Thoracic aorta (tissue), 2 donors: Measurements from ENCODE around the gene HMCN2. TPM values are rescaled to one million over a fixed set of nuclear protein-coding genes. Genes with fewer than 3 reads are reported as not detected.
"Not testable (repeated sequence)": the region's sequence is repeated elsewhere in the genome, so short reads cannot be mapped to it uniquely, and the experiment has no call there.

Source experiments
- ATAC-seq: fragments of 150-250 bp; one replicate; pipeline ENCODE4 v1.8.0; 2017; ENCODE audit warnings: low read depth; ENCODE audit not compliant: insufficient number of reproducible peaks, low FRiP score
- DNase-seq: peaks from one replicate; pipeline ENCODE4 v3.0.0-alpha.2; 2020; ENCODE audit warnings: low spot score
- H3K27ac ChIP-seq, 2 donors: fragments of 200-600 bp; sonication (generic); 1 replicate in 1 of 2; 2 replicates in 1 of 2; pipeline ENCODE4 v1.5.1; 2016; ENCODE audit warnings: mild to moderate bottlenecking in 2 of 2, moderate library complexity in 2 of 2
- H3K27me3 ChIP-seq: fragments of 200-600 bp; sonication (generic); replicated peaks from 2 replicates; pipeline ENCODE4 v1.6.0; 2016; ENCODE audit warnings: mild to moderate bottlenecking; ENCODE audit not compliant: insufficient read depth
- H3K36me3 ChIP-seq: fragments of 200-600 bp; sonication (generic); one replicate; pipeline ENCODE4 v1.5.1; 2016
- H3K4me1 ChIP-seq, 2 donors: fragments of 200-600 bp; sonication (generic); 1 replicate in 1 of 2; 2 replicates in 1 of 2; pipeline versions ENCODE4 v1.5.1 to v1.6.0; 2016; ENCODE audit warnings: low read depth in 2 of 2, mild to moderate bottlenecking in 1 of 2; ENCODE audit not compliant: control insufficient read depth in 1 of 2
- H3K4me3 ChIP-seq: fragments of 200-600 bp; sonication (generic); 2 replicates; pipeline ENCODE4 v1.5.1; 2016; ENCODE audit warnings: mild to moderate bottlenecking
- H3K9me3 ChIP-seq: fragments of 200-600 bp; sonication (generic); 2 replicates; pipeline ENCODE4 v1.5.1; 2016
- CTCF ChIP-seq: fragments of 200-600 bp; sonication (generic); IDR thresholded peaks from one replicate; pipeline ENCODE4 v1.5.1; 2019; ENCODE audit warnings: antibody characterized with exemption
- total RNA-seq, 2 donors: library from RNA; depleted of rRNA; stranded (reverse); fragments of >200 nt; gene quantifications; one replicate each; pipeline versions ENCODE4 v1.1.0 to v1.2.3, GENCODE V29; 2016

The HMCN2 gene
- total RNA-seq, 2 donors from 2014 or later: 2.4 to 6.3 TPM

- ATAC-seq (no peak), DNase-seq (no peak)
- no peak overlapping the region for H3K27ac ChIP-seq
Observed at GRCh38 chr9:130337318-130337717, 71.8 kb downstream of the HMCN2 start.

GRCh38 chr9:130337784-130338380 is 72.3 kb downstream of the HMCN2 start:
- H3K27ac ChIP-seq: no peak overlapping the region
- H3K27me3 ChIP-seq: no peaks in the 10 kb centered on the region
- ATAC-seq (no peak), DNase-seq (no peak)
- H3K36me3 ChIP-seq: no peaks in the 10 kb centered on the region
- no peak for TF ChIP-seq CTCF
- H3K4me1 ChIP-seq: no peaks in the 10 kb centered on the region
- no peak overlapping the region for H3K4me3 ChIP-seq
- no peaks in the 10 kb centered on the region for H3K9me3 ChIP-seq

More at GRCh38 chr9:130337318-130337717, 71.8 kb downstream of the HMCN2 start:
- Histone ChIP-seq H3K36me3 (no peaks in the 10 kb centered on the region), H3K4me3 (no peak overlapping the region), H3K4me1 (no peaks in the 10 kb centered on the region), H3K27me3 (no peaks in the 10 kb centered on the region), H3K9me3 (no peaks in the 10 kb centered on the region)
- no peak for TF ChIP-seq CTCF

- H3K9me3 ChIP-seq, H3K27ac ChIP-seq, DNase-seq, H3K4me1 ChIP-seq, ATAC-seq, H3K4me3 ChIP-seq, H3K27me3 ChIP-seq, H3K36me3 ChIP-seq: not testable (repeated sequence)
Observed at GRCh38 chr9:130338891-130339290, 73.3 kb downstream of the HMCN2 start.

- Histone ChIP-seq H3K4me3 (no peak overlapping the region), H3K27ac (no peak overlapping the region), H3K27me3 (no peaks in the 10 kb centered on the region), H3K4me1 (no peaks in the 10 kb centered on the region), H3K36me3 (no peaks in the 10 kb centered on the region), H3K9me3 (no peaks in the 10 kb centered on the region)
- ATAC-seq: no peak
- DNase-seq: no peak
- no peak for TF ChIP-seq CTCF
Observed at GRCh38 chr9:130339306-130339705, 73.7 kb downstream of the HMCN2 start.

GRCh38 chr9:130340011-130340410 is 74.5 kb downstream of the HMCN2 start:
- H3K27ac ChIP-seq: no peak overlapping the region

GRCh38 chr9:130340557-130340956 is 75.0 kb downstream of the HMCN2 start:
- not testable (repeated sequence) for H3K4me3 ChIP-seq, DNase-seq, H3K27ac ChIP-seq, H3K36me3 ChIP-seq, ATAC-seq, H3K27me3 ChIP-seq, H3K9me3 ChIP-seq, H3K4me1 ChIP-seq

More at GRCh38 chr9:130340011-130340410, 74.5 kb downstream of the HMCN2 start:
- no peak overlapping the region for H3K4me3 ChIP-seq
- H3K4me1 ChIP-seq: no peaks in the 10 kb centered on the region
- H3K9me3 ChIP-seq: no peaks in the 10 kb centered on the region
- DNase-seq: no peak
- no peak for TF ChIP-seq CTCF
- no peaks in the 10 kb centered on the region for H3K27me3 ChIP-seq
- no peak for ATAC-seq
- no peaks in the 10 kb centered on the region for H3K36me3 ChIP-seq
